Activated T-cell treated with anti-CD3 and anti-CD28 coated beads for 48 hours (primary cell): ENCODE results near the gene C10orf143.
"Not testable (repeated sequence)": the region's sequence is repeated elsewhere in the genome, so short reads cannot be mapped to it uniquely, and the experiment has no call there.

ENCODE experiments used
- DNase-seq: peaks from one replicate; pipeline ENCODE4 v3.0.0-alpha.2; 2020; ENCODE audit warnings: low read depth

C10orf143 gene

DNA sequence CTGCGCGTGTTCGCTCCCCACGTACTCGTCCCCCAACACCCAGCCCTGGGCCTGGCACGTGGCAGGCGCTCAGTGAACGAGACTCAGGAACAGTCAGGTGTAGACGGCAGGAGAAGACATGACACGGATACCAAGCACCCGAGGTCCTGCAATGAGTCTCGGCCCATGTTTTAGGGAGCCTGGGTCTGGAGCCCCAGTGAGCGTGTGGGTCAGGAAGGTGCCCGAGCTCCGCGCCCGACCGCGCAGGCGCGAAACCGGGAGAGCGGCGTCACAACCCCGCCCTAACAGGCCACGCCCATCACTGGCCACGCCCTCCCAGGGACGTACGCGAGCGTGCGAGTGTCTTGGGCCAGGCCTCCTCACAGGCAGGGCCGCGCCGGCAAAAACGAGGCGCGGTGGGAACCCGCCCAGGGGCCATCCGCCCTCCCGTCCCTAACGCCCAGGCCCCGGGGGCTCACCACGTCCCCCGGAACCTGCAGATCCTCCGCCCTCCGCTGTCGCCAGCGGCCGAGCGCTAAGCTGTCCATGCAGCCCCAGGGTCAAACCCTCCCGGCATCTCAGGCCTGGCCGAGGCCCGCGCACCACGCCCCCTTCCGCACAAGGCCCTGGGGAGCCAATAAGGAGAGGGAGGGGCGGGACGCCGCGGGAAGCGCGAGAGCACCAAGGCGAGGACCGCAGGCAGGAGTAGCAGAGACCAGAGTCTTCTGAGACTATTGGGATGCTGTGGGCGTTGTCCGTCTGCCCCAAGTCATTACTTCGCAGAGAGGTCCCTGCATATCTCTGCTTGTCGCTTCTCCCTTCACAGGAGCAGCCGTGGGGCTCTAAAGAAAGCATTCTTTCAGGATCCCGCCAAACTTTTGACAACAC, at the start of gene C10orf143:
Gene C10orf143 (minus strand): TSS at position 585 of the 867 bp plus-strand sequence. CDS start 58 bp downstream, at position 527.
- peak; percentile 98 for DNase-seq

DNA sequence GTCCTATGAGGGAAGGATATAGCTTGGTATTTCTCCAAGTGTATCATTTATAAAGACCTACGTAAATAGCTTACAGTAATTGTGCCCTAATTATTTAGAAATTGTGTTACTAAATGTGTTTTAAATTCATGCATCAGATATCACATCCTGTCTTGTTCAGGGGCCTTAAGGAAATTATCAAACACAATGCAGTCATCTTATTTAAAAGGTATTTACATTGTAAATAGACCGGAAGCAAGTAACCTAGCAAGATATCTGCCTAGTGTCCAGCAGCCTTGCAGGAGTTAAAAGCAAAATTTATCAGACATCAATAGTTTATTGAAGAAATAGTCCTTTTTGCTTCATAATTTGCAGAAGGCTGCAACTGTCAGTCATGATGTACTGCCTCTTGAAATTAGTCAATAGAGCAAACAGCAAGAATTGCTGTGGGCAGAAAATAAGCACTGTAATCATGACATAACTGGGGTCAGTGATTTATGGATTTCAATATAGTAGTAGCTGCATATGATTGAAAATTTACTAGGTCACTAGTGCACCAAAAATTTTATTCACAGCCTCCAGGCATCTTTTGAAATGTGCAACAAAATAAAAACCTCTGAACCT, 48.7 kb upstream of the C10orf143 start:
- no peak for DNase-seq

DNA sequence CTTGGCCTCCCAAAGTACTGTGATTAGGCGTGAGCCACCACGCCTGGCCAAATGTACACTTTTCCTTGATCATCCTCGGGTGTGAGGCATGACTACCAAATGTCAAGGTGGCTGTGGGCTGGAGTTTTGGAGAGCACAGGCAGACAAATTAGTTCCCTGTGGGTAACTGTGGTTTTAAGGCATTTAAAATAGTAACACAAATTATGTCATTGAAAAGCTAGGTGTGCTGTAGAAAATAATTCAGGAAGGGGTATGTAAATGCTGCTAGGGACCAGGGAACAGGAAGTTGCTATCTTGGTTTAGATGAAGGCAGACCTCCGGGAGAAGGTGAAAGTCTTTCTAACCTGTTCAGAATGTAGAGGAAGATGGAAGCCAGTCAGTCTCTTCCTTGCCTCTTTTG, 35.4 kb upstream of the C10orf143 start:
- DNase-seq: no peak

DNA sequence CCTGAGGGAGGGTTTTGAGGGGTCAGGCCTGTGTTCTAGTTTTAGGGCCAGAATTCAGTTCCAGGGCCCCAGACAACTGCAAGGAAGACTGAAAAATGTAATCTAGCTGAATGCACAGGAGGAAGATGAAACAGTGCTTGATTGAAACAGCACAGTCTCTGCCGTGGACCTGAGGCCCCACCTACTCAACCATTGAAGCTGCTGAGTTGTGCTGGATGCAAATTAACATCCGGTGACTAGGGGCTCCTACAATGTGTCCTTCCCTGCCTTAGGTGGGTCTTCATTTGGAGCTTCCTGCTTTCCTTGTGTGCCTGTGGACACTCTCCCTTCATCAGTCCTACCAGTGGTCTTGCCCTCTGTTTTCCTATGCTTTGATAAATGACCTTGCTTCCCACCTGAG, 31.2 kb upstream of the C10orf143 start:
- DNase-seq: no peak

DNA sequence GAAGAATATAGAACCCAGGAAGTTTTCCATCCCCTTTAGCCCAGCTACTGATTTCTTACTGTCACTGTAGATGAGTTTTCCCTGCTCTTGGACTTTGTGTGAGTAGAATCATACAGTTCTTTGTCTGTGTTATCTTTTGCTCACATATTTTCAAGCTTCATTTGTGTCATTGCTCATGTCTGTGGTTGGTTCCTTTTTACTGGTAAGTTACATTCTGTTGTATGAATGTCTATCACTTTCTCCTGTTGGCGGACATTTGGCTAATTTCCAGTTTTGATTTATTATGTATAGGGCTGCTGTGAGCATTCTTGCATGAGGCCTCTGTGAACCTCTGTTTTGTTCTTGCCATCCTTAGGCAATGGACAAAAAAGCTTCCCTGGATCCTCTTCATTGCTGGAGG, 30.8 kb upstream of the C10orf143 start:
- DNase-seq: no peak

DNA sequence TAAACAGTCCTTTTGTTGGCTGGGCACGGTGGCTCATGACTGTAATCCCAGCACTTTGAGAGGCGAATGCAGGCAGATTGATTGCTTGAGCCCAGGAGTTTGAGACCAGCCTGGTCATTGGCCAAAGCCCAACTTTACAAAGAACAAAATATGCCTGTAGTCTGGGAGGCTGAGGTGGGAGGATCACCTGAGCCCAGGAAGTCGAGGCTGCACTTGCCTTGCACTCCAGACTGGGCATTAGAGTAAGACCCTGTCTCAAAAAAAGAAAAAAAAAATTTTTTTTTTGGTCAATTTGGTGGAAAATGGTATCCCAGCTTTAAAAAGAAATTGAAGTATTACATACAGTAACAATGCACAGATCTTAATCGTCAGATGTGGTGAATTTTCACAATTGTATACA, 30.4 kb upstream of the C10orf143 start:
- DNase-seq: no peak

DNA sequence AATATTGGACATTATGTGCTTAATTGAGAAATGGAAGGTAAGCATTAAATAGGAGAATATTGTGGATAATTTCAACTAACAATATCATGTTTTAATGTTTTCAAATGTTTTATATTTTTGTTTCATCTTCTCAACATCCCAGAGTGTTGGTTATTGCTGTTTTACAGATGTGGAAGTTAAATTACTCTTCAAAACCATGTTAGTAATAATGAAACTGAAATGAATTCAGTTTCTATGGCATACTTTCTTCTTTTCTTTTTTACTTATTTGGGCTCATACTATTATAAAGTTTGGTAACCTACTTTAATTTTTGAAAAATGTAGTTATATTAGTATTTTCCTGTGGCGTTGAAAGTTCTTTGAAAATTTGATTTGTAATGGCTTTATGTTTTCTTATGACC, 29.8 kb upstream of the C10orf143 start:
- DNase-seq: no peak

DNA sequence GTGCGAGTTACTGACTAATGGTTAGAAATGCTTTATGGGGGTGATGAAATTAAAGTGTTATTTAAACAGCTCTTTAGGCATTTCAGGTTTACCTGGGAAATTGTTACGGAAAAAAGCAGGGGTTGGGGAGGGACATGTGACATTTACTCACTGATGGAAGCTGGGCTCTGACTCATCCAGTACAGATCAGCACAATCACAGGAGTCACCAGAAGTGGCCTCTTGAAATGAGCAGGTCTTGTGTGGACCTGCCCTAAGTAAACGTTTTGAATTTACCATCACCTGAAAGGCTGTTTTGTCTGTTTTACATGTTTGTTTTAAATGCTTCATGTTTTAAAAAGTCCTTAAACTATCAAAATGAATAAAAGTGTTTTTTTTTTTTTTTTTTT, 27.8 kb upstream of the C10orf143 start:
- no peak for DNase-seq

DNA sequence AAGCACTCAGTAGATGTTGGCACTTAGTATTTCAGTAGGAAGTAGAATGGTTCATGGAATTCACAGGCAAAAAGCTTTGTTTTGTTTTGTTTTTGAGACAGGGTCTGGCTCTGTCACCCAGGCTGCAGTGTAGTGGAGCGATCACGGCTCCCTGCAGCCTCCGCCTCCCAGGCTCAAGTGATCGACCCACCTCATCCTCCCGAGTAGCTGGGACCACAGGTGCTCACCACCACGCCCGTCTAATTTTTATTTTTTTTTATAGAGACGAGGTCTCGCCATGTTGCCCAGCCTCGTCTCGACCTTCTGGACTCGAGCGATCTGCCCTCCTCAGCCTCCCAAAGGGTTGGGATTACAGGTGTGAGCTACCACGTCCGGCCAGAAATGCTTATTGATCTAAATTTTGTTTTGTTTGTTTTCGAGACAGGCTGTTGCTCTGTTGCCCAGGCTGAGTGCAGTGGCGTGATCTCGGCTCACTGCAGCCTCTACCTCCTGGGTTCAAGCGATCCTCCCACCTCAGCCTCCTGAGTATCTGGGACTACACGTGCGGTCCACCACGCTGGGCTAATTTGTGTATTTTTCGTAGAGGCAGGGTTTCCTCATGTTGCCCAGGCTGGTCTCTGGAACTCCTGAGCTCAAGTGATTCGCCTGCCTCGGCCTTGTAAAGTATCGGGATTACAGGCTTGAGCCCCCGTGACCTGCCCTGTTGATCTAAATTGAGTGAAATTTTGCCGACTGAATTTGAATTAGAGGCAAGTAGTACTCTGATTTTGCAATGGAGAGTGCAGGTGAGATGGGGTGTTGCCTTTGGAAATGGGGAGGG, 27.2 kb upstream of the C10orf143 start:
- DNase-seq: no peak

DNA sequence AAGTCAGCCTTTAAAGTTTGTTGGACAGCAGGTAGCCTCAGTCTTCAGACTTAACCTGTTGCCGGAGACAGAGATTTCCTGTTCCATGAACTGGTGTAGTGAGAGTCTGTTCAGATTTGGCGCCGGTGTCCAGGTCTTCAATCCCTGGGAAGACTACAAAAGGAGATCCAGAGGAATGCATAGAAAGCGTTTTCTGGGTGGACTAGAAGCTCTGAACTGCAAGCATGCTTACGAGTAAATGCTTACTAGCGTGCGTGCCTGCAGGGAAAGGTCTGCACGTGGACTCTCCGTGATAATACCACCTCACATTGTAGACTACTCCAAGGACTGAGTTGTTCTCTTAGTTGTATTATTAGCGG, 26.4 kb upstream of the C10orf143 start:
- DNase-seq: no peak

DNA sequence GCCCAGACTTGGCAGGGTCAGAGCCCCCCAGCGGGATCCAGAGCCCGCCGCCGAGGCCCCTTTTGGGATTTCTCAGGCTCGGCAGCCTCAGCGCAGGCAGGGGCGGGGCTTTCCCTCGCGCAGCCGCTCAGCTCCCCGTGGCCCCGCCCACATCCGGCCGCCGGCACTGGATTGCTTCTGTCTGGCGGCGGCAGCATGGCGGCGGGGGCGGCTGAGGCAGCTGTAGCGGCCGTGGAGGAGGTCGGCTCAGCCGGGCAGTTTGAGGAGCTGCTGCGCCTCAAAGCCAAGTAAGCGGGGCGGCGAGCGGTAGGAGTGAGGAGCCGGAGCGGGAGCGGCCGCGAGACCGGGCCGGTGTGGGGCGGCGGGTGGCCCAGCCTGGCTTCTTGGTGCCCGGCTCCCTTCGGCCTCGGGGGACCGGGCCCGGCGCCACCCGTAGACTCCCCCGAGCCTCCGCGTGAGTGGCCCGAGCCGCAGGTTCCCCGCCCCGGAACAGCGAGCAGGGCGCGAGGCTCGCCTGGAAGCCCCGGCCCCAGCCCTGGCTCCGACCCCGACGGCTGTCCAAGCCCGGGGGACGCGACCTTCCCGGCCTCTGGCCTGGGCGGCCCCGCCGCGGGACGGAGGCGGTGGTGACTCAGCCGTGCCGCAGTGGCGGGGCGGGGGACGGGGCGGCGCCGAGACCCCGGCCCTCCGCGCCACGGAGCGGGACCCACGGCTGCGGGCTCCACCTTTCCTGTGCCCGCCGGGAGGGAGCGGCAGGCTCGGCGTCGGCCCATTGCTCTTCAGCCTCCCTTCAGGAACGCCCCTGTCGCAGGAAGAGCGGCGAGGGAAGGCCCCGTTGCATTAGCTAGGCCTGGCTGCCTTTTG, 25.8 kb upstream of the C10orf143 start, which contains the start of gene GLRX3:
Gene GLRX3 (plus strand): TSS at position 166 of the 864 bp plus-strand sequence. CDS start 30 bp downstream, at position 196.
- DNase-seq: peak; percentile 87

DNA sequence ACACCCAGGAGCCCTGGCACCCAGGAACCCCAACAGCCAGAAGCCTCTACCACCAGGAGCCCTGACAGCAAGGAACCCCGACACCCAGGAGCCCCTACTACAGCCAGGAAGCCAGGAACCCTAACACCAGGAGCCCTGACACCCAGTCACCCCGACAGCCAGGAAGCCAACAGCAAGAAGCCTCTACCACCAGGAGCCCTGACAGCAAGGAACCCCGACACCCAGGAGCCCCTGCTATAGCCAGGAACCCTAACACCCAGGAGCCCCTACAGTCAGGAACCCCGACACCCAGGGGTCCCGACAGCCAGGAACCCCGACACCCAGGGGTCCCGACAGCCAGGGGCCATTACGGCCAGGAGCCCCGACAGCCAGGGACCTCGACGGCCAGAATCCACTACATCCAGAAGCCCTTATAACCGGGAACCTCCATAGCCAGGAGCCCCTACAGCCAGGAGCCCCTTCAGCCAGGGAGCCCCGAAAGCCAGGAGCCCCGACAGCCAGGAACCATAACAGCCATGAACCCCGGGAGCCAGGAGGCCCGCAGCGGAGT, 25.1 kb upstream of the C10orf143 start:
- DNase-seq: no peak

DNA sequence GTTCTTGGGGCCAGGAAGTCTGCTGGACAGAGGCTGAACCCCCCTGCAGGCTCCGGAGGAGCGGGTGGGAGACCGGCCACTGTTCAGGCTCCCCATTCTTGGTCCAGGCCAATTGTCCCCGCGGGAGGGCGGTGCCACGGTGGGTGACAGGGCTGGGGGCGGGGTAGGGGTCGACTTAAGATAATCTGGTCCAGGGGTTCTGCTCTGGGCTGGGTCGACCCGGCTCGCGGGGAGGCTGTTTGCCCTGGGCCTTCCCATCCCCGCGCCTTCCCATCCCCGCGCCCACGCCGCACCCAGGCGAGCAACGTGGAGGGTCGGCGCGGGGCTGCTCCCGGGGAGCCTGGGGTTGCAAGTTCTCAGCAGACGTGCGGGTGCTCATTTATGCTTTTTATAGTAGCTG, 18.3 kb upstream of the C10orf143 start:
- DNase-seq: no peak

DNA sequence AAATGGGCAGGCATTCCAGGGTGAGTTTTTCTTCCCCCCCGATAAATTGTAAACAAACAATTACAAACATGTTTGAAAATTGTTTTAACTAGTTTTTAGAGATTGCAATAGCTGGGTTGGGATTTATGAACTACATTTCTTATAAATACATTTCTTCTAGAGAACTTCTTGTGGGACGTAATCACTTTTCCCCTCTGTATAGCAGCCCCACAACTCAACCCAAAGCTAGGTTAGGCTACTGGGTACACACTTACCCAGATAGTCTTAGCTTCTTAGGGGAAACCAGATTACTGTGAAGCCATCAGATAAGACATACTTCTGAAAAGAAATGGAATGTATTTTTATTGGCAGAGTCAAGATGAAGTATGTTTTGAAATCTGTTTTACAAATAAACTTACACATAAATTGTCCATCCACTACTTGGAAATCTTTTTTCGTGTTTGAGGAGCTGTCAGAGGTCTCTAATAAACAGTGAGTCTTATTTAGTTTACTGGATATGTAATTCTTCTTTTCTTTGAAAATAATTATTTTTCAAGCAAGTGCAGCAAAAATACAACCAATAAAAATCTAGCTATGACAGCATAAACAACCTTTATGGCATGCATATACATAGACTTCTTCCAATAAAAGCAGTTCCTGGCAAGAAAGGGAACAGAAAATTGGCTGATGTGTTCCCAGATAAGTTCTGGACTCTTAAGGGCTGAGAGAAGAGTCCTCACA, 17.6 kb upstream of the C10orf143 start:
- no peak for DNase-seq

DNA sequence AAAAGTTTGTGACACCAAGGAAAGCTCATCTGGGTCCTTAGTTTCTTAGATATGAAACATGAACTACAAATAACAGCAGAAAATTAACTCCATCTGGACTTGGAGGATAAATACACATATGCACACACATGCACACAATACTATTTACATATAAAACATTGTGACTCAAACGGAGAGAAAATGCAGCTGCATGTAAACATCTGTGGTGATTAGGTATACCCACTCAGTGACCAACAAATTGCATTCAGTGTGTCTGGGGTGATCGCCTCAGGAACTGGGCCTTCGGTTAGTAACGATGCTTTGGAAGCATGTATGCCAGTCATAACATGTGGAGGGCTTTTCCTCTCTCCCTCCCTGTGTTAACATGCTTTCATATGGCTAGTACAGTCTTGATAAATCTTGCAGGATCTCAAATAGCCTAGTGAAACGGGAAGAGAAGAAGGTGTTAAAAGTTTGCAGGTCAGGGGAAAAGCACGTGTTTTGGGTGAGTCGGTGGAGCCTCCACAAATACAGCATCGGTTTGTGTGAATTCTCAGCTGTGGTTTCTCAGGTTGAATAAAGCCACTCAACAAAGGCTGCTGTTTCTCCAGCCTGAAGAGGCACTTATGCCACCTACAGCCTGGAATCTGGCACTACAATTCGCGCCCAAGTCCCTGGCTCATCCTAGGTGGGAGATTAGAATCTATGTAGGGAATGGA, 16.9 kb upstream of the C10orf143 start:
- DNase-seq: no peak

DNA sequence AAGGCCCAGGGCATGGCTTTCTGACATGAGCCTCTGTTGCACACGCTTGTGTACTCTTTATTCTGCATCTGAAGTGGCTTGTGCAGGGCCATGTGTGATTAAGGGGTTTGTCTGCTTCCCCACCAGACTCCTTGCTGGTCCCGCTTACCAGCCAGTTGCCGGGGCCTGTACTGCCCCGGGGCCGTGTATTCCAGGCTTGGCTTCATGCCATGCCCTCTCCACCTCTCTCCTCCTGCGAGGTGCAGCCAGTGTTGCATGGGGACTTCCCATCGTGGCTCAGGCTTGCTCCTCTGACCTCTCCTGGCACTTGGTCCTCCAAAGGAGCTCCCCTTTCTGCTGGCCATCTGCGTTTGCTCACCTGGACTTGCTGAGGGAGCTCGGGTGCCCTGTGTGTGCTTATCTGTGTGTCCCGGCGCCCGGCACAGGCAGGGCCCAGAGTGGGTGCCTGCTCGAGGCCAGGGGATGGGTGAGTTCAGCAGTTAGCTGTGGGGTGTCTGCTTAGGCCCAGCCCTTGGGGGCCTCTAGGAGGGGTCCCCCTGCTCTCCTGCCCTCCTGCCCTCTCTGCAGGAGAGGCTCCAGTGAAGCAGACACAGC, 11.0 kb upstream of the C10orf143 start:
- DNase-seq: no peak

DNA sequence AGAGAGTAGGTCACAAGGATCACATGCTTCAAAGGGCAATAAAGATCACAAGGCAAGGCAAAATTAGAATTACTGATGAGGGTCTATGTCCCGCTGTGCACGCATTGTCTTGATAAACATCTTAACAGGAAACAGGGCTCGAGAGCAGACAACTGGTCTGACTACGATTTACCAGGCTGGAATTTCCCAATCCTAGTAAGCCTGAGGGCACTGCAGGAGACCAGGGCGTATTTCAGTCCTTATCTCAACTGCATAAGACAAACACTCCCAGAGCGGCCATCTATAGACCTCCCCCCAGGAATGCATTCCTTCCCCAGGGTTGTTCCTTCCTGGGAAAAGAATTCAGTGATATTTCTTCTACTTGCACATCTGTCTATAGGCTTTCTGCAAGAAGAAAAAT, 6.9 kb upstream of the C10orf143 start:
- DNase-seq: not testable (repeated sequence)

DNA sequence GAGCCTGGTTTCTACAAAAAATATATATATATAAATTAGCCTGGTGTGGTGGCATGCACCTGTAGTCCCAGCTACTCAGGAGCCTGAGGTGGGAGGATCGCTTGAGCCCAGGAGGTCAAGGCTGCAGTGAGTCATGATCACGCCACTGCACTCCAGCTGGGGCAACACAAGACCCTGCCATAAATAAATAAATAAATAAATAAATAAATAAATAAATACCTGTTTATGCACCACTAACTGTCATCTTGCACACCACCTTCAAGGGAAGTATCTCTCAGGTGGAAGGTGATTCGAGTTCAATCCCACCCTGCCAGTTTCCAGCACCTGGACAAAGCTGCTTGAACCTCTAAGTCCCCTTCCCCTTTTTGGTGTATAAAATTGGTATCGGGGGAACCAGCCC, 6.3 kb upstream of the C10orf143 start:
- DNase-seq: not testable (repeated sequence)

DNA sequence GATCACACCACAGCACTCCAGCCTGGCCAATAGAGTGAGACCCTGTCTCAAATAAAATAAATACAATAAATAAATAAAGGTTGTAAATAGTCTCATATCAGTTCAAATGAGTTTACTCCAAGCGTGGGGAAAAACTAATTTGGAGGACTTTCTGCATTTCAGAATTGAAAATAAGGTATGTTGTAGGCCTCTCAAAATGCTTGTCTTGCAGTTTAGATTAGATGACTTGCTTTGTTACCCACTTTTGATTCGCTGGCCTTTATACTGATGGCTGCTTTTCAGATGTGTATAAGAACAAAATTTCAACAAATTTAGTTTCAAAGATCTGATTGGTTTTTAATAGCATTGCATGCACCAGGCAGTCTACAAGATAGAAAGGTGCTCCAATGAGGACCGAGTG, 2.2 kb upstream of the C10orf143 start:
- no peak for DNase-seq

DNA sequence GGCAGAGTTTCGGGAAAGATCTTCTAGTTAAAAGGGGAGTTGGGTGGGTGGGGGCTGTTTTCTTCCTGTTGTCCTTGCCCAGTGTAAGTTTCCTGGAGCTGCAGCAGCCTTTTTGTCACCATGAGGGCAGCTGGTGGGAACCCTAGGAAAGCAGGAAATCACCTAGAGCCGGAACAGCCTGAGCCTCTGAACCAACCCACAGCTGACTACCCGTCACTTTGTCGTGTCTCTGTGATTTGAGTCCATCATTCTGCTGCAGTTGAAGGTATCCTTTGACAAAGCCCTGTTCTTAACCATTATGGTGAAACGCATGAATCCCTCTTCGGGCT, 1.2 kb upstream of the C10orf143 start:
- no peak for DNase-seq
